Ascending aorta (tissue), 2 donors: Measurements from ENCODE around the gene OTOP2. TPM values are rescaled to one million over a fixed set of nuclear protein-coding genes. Genes with fewer than 3 reads are reported as not detected.

Experiments used
- DNase-seq, 2 donors: peaks; one replicate each; pipeline ENCODE4 v3.0.0-alpha.2; 2019; ENCODE audit warnings: low spot score in 2 of 2
- H3K27ac ChIP-seq, 2 donors: fragments of 200-600 bp; sonication (generic); one replicate each; pipeline ENCODE4 v1.5.1; 2016 to 2017; ENCODE audit warnings: mild to moderate bottlenecking in 1 of 2
- H3K27me3 ChIP-seq: fragments of 200-600 bp; sonication (generic); one replicate; pipeline ENCODE4 v1.5.1; 2017
- H3K36me3 ChIP-seq, 2 donors: fragments of 200-600 bp; sonication (generic); one replicate each; pipeline ENCODE4 v1.5.1; 2016
- H3K4me1 ChIP-seq, 2 donors: fragments of 200-600 bp; sonication (generic); one replicate each; pipeline ENCODE4 v1.5.1; 2016 to 2017; ENCODE audit warnings: mild to moderate bottlenecking in 1 of 2
- H3K4me3 ChIP-seq, 2 donors: fragments of 200-600 bp; sonication (generic); one replicate each; pipeline ENCODE4 v1.5.1; 2016 to 2017; ENCODE audit warnings: mild to moderate bottlenecking in 1 of 2
- H3K9me3 ChIP-seq, 2 donors: fragments of 200-600 bp; sonication (generic); one replicate each; pipeline ENCODE4 v1.5.1; 2016
- intact Hi-C: fragments of 100-400 bp; cut with DNase I; formaldehyde crosslinking; loops from one replicate; pipeline ENCODE4 v1.15.1; 2023
- total RNA-seq: library from RNA; depleted of rRNA; stranded (reverse); fragments of >200 nt; gene quantifications from one replicate; pipeline ENCODE4 v1.1.0, GENCODE V29; 2016
- TF ChIP-seq, protein P1 (sequence below), 3 experiments: fragments of 200-600 bp in 2 of 3; fragments of 450-650 bp in 1 of 3; sonication (generic) in 2 of 3; IDR thresholded peaks; one replicate each; pipeline ENCODE4 v1.5.1; 2016 to 2019; ENCODE audit warnings: antibody characterized with exemption in 3 of 3, mild to moderate bottlenecking in 1 of 3, moderate library complexity in 1 of 3

The OTOP2 gene
- total RNA-seq, 1 donor from 2014 or later, result not detected

DNA sequence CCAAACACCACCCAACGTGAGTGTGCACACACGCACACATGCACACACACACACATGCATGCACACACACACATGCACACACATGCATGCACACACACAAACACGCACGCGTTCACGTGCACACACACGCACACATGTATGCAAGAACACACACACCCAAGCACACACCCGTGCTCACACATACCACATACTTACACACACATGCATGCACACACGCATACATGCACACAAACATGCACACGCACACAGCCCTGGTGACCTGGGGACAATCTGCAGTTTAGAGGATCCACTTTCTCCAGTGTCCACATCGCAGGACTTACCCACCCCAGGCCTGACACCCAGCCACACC lies 7.2 kb upstream of the OTOP2 start:
- Histone ChIP-seq H3K4me1 (no peaks in the 10 kb centered on the region), H3K27ac (no peak overlapping the region), H3K9me3 (no peaks in the 10 kb centered on the region), H3K27me3 (peaks cover 5% of the 10 kb centered on the region), H3K36me3 (no peaks in the 10 kb centered on the region), H3K4me3 (no peak overlapping the region)
- DNase-seq, result no peak
- intact Hi-C loops, result no loop called here
- TF ChIP-seq, protein P1, sequence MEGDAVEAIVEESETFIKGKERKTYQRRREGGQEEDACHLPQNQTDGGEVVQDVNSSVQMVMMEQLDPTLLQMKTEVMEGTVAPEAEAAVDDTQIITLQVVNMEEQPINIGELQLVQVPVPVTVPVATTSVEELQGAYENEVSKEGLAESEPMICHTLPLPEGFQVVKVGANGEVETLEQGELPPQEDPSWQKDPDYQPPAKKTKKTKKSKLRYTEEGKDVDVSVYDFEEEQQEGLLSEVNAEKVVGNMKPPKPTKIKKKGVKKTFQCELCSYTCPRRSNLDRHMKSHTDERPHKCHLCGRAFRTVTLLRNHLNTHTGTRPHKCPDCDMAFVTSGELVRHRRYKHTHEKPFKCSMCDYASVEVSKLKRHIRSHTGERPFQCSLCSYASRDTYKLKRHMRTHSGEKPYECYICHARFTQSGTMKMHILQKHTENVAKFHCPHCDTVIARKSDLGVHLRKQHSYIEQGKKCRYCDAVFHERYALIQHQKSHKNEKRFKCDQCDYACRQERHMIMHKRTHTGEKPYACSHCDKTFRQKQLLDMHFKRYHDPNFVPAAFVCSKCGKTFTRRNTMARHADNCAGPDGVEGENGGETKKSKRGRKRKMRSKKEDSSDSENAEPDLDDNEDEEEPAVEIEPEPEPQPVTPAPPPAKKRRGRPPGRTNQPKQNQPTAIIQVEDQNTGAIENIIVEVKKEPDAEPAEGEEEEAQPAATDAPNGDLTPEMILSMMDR (IDR thresholded peaks at IDR 0.05), result no peak

DNA sequence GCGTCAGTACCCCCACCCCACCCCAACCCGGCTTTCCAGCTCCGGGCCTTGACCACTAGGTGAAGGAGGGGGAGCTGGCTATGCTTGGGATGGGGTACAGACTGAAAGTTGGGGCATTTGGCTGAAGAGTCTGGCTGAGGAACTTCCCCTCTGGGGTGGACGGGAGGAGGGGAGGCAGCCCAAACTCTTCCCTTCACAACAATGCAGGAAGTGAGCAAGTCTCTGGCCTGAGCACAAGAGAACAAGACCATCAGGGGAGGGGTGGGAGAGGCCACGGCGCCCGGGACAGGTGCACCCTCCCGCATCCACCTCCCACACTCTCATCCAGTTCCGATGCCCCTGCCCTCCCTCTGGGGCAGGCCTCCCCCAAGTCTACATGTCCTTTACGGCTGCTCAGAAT lies 6.6 kb upstream of the OTOP2 start:
- intact Hi-C loops, result no loop called here
- TF ChIP-seq, protein P1 (IDR thresholded peaks at IDR 0.05), result no peak
- H3K27ac ChIP-seq, result no peak overlapping the region
- H3K36me3 ChIP-seq, result no peaks in the 10 kb centered on the region
- no peak for DNase-seq
- no peak overlapping the region for H3K4me3 ChIP-seq
- no peaks in the 10 kb centered on the region for H3K9me3 ChIP-seq
- H3K27me3 ChIP-seq, result peaks cover 8% of the 10 kb centered on the region
- H3K4me1 ChIP-seq, result no peaks in the 10 kb centered on the region

DNA sequence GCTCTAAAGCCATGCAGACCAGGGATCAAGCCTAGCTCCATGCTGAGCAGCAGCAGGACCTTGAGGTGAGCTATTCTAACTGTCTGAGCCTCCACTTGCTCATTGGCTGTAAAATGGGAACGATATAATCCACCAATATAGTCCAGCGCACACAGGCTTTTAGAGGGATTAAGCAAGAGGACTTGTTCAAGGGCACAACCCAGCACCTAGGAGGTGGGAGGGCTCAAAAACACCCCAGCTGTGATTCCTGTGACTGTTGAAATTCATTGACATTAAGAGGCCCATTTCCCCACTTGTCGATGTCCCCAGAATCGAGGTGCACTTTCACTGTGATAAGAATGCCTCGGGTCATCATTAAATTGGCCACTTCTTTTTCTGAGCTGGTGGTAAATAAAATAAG lies 5.2 kb upstream of the OTOP2 start:
- intact Hi-C loops, result no loop called here
- peaks cover 8 to 10% of the 10 kb centered on the region in 2 donors for H3K4me1 ChIP-seq
- no peak overlapping the region for H3K27ac ChIP-seq
- DNase-seq, result no peak
- no peak overlapping the region for H3K4me3 ChIP-seq
- H3K36me3 ChIP-seq, result no peaks in the 10 kb centered on the region
- no peaks in the 10 kb centered on the region for H3K9me3 ChIP-seq
- H3K27me3 ChIP-seq, result peaks cover 22% of the 10 kb centered on the region
- TF ChIP-seq, protein P1 (IDR thresholded peaks at IDR 0.05), result no peak

DNA sequence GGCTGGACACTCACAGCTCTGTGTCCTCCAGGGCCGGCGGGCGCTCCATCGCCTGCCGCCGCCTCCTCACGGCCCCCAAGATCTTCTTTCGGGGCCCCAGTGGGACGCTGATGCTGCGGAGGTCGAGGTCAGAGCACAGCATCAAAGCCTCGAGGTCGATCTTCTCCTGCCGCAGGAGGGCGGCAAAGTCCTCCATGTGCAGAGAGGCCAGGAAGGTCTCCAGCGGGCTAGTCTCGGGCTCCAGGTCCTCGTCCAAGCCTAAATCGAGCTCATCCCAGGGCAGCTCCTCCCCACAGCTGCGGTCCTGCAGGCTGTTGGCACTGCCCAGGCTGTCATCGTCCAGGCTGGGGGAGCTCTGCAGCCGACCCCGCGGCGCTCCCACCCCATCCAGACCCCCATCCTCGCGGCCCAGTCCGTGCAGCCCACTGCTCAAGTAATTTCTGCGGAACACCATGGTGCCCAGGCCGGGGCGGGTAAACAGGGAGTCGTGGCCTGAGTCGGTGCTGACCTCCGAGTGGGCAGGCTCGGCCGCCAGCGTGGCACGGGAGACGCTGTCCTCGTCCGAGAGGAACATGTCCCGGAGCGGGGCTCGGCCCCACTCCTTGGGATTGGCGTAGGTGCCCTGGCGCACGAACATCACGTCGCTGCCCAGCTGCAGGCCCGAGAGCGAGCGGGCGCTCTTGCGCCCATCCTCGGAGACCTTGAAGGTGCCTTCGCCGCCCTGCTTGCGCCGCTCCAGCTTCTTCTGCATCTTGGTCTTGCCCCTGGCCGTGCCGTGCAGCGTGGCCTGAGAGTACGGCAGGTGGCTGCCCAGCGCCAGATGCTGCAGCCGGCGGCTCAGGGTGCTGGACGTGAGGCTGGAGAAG lies 4.4 kb upstream of the OTOP2 start:
- intact Hi-C loops, result no loop called here
- H3K4me3 ChIP-seq, result no peak overlapping the region
- no peak for DNase-seq
- peaks cover 28% of the 10 kb centered on the region for H3K27me3 ChIP-seq
- TF ChIP-seq, protein P1 (IDR thresholded peaks at IDR 0.05), result no peak
- peaks cover 10 to 11% of the 10 kb centered on the region in 2 donors for H3K4me1 ChIP-seq
- H3K9me3 ChIP-seq, result no peaks in the 10 kb centered on the region
- no peaks in the 10 kb centered on the region for H3K36me3 ChIP-seq
- H3K27ac ChIP-seq, result no peak overlapping the region

DNA sequence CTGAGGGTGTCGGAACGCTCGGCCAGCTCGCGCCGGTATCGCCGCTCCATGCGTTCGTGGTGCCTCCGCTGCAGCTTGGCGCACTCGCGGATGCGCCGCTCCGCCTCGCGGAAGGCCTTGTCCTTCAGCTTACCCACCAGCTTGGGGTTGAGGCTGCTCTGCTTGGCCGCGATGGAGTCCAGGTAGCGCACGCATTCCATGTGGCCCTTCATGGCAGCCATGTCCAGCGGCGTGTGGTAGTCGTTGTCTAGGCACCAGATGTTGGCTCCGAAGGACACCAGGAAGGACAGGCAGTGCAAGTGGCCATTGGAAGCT lies 3.8 kb upstream of the OTOP2 start:
- H3K9me3 ChIP-seq, result no peaks in the 10 kb centered on the region
- intact Hi-C loops, result no loop called here
- DNase-seq, result no peak
- TF ChIP-seq, protein P1 (IDR thresholded peaks at IDR 0.05), result no peak
- H3K36me3 ChIP-seq, result no peaks in the 10 kb centered on the region
- H3K4me1 ChIP-seq, result peaks cover 10 to 11% of the 10 kb centered on the region in 2 donors
- H3K27ac ChIP-seq, result no peak overlapping the region
- H3K4me3 ChIP-seq, result no peak overlapping the region
- peaks cover 31% of the 10 kb centered on the region for H3K27me3 ChIP-seq
